Retinal pigment epithelial cell (primary cell): ENCODE measurements around the gene PTPRK.

Source experiments
- DNase-seq: peaks from one replicate; pipeline ENCODE4 v3.0.0-alpha.2; 2010; ENCODE audit warnings: low read depth
- H3K4me3 ChIP-seq: 2 replicates; pipeline ENCODE4 v1.5.1; 2011; ENCODE audit warnings: mild to moderate bottlenecking, low read length, control low read depth, moderate library complexity
- CTCF ChIP-seq: conservative IDR thresholded peaks from 2 replicates; pipeline ENCODE4 v1.5.1; 2011; ENCODE audit warnings: low read depth, low read length, control low read depth, inconsistent platforms

PTPRK gene

GRCh38 chr6:127950566-127951145, 569.7 kb downstream of the PTPRK start:
- no peak for TF ChIP-seq CTCF
- DNase-seq, result no peak
- no peak overlapping the region for H3K4me3 ChIP-seq

- H3K4me3 ChIP-seq, result no peak overlapping the region
- no peak for TF ChIP-seq CTCF
- no peak for DNase-seq
These were observed 571.1 kb downstream of the PTPRK start for GRCh38 chr6:127949251-127949650.

GRCh38 chr6:127946388-127946787, 574.0 kb downstream of the PTPRK start:
- no peak for TF ChIP-seq CTCF
- no peak overlapping the region for H3K4me3 ChIP-seq
- DNase-seq, result no peak

GRCh38 chr6:127945434-127946097, 574.8 kb downstream of the PTPRK start:
- H3K4me3 ChIP-seq, result no peak overlapping the region
- TF ChIP-seq CTCF, result no peak
- DNase-seq, result no peak

GRCh38 chr6:127941228-127941627, 579.2 kb downstream of the PTPRK start:
- DNase-seq, result no peak
- no peak for TF ChIP-seq CTCF
- no peak overlapping the region for H3K4me3 ChIP-seq

GRCh38 chr6:127939442-127940066, 580.8 kb downstream of the PTPRK start:
- no peak for TF ChIP-seq CTCF
- no peak overlapping the region for H3K4me3 ChIP-seq
- no peak for DNase-seq

GRCh38 chr6:127938701-127939100, 581.7 kb downstream of the PTPRK start:
- DNase-seq, result no peak
- no peak overlapping the region for H3K4me3 ChIP-seq
- TF ChIP-seq CTCF, result no peak
